ENCODE data around the gene GLIPR1. TPM values are rescaled to one million over a fixed set of nuclear protein-coding genes. Genes with fewer than 3 reads are reported as not detected.
A peak's percentile ranks its signal among the peaks of the same experiment; 100 is the strongest.

The GLIPR1 gene
- 10 to 100 TPM; 10.9 to 19.5 (median 15.8) TPM for total RNA-seq

- peak within 1 kb of the TSS; percentile 44 to 66 (median 59) for H3K4me3 ChIP-seq
- no peaks in the 10 kb centered on the region for H3K27me3 ChIP-seq
- peak; percentile 93 for DNase-seq (ENCODE audit: extremely low spot score)
- no peaks in the 10 kb centered on the region for H3K9me3 ChIP-seq
- no peaks in the 10 kb centered on the region for H3K36me3 ChIP-seq
- H3K27ac ChIP-seq (replicated peaks in 1 of 4) = peak within 1 kb of the TSS; percentile 77 to 84 (median 80)
- H3K4me1 ChIP-seq = peaks cover 0 to 48% (median 39%) of the 10 kb centered on the region in 4 donors
- 13% methylated on average over 8 of the region's 8 CpGs for WGBS
- TF ChIP-seq EP300 (IDR thresholded peaks at IDR 0.05) (no peak), POLR2A (IDR thresholded peaks at IDR 0.05; ENCODE audit: low read depth) (peak; percentile 54), POLR2AphosphoS5 (IDR thresholded peaks at IDR 0.05) (peak; percentile 79 to 89), CTCF (IDR thresholded peaks at IDR 0.05) (no peak)
- intact Hi-C loops (cut with DNase I) = loop anchor here (5.0 kb wide), 2 partner anchors 88 to 148 kb away; partner anchors contain the start of genes CAPS2, GLIPR1L1 and GLIPR1L2
Observed at GRCh38 chr12:75480469-75480949, at the start of gene GLIPR1. GLIPR1 (plus strand) TSS chr12:75480755; CDS start chr12:75480881, 126 bp downstream.

GRCh38 chr12:75432924-75433323, 47.6 kb upstream of the GLIPR1 start:
- H3K36me3 ChIP-seq = no peaks in the 10 kb centered on the region
- H3K27ac ChIP-seq (replicated peaks in 1 of 4) = no peak overlapping the region
- TF ChIP-seq EP300 (IDR thresholded peaks at IDR 0.05) (no peak), POLR2AphosphoS5 (IDR thresholded peaks at IDR 0.05) (no peak), POLR2A (IDR thresholded peaks at IDR 0.05; ENCODE audit: low read depth) (no peak), CTCF (IDR thresholded peaks at IDR 0.05) (no peak)
- H3K4me3 ChIP-seq = no peak overlapping the region
- 83% methylated on average over 1 of the region's 1 CpG for WGBS
- no peak for DNase-seq (ENCODE audit: extremely low spot score)
- peaks cover 0 to 25% (median 11%) of the 10 kb centered on the region in 4 donors for H3K9me3 ChIP-seq
- no peaks in the 10 kb centered on the region for H3K27me3 ChIP-seq
- intact Hi-C loops (cut with DNase I) = no loop called here
- H3K4me1 ChIP-seq = peaks cover 0 to 6% (median 3%) of the 10 kb centered on the region in 4 donors

- Histone ChIP-seq H3K27me3 (peaks cover 0 to 4% (median 0%) of the 10 kb centered on the region in 4 donors), H3K4me1 (peaks cover 0 to 5% (median 2%) of the 10 kb centered on the region in 4 donors), H3K27ac (replicated peaks in 1 of 4) (no peak overlapping the region), H3K4me3 (no peak overlapping the region), H3K9me3 (peaks cover 0 to 19% (median 9%) of the 10 kb centered on the region in 4 donors), H3K36me3 (no peaks in the 10 kb centered on the region)
- WGBS = 41% methylated on average over 2 of the region's 2 CpGs
- intact Hi-C loops (cut with DNase I) = no loop called here
- TF ChIP-seq POLR2A (IDR thresholded peaks at IDR 0.05; ENCODE audit: low read depth) = no peak
- peak in 1 of 3 experiments; percentile 11 for TF ChIP-seq CTCF (IDR thresholded peaks at IDR 0.05)
- TF ChIP-seq EP300 (IDR thresholded peaks at IDR 0.05) = no peak
- no peak for TF ChIP-seq POLR2AphosphoS5 (IDR thresholded peaks at IDR 0.05)
- no peak for DNase-seq (ENCODE audit: extremely low spot score)
Observed at GRCh38 chr12:75437564-75437963, 43.0 kb upstream of the GLIPR1 start.

DNA sequence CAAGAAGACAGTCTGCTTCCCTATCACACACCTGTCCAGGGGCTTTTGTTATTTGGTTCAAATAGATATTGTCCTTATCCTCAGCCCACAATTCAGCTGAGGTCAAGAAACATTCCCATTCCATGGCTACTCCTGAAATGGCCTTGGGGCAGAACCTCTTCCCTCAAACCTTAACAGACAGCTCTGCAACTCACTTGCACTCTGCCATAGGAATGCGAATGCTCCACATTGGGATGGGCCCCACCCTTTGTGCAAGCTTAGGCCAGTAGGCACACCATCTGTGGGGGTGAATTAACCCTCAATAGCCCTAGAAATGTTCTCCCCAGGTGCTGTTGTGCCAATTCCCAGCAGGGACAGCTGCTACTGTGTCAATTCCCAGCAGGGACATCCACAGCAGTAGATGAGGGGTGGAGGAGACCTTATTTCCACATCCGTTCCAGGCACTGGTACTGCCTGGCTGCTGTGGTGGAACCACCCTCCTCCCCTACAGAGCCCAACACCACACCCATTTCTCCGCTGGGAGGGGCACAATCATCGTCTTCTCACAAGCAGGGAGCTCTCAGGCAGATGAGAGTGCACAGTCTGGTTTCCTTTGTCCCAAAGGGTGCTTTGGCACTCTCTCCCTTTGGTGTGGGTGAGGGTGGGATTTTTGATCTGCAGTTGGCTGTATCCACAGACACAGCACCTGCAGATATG, 42.3 kb upstream of the GLIPR1 start:
- TF ChIP-seq POLR2AphosphoS5 (IDR thresholded peaks at IDR 0.05) (no peak), EP300 (IDR thresholded peaks at IDR 0.05) (no peak), CTCF (IDR thresholded peaks at IDR 0.05) (no peak), POLR2A (IDR thresholded peaks at IDR 0.05; ENCODE audit: low read depth) (no peak)
- Histone ChIP-seq H3K4me1 (no peaks in the 10 kb centered on the region), H3K27ac (replicated peaks in 1 of 4) (no peak overlapping the region), H3K36me3 (no peaks in the 10 kb centered on the region), H3K27me3 (peaks cover 0 to 4% (median 0%) of the 10 kb centered on the region in 4 donors), H3K9me3 (peaks cover 0 to 19% (median 9%) of the 10 kb centered on the region in 4 donors), H3K4me3 (no peak overlapping the region)
- WGBS = 67% methylated on average over 4 of the region's 4 CpGs
- intact Hi-C loops (cut with DNase I) = no loop called here
- DNase-seq (ENCODE audit: extremely low spot score) = no peak
